Measurements from ENCODE around the gene RAB38. TPM values are rescaled to one million over a fixed set of nuclear protein-coding genes. Genes with fewer than 3 reads are reported as not detected.

The RAB38 gene
- total RNA-seq, 3 donors from 2014 or later, result 1.6 to 14.8 (median 5.2) TPM

DNA sequence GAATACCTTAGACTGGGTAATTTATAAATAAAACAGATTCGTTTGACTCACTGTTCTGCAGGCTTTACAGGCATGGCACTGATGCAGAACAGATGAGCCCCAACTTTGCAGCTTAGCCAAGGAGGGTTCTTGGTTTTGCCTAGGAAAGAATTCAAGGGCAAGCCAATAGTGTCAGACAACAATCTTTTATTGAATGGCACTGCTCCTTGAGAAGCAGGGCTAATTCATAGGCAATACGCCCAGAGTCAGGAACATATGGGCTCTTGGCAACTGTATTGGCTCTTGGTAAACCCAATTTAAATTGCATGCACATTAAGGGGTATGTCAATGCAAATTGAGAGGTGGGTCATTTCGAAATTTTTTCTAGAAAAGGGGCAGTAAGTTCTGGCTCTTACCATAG, 87.9 kb downstream of the RAB38 start:
- Histone ChIP-seq H3K27me3 (no peaks in the 10 kb centered on the region), H3K4me1 (no peaks in the 10 kb centered on the region), H3K4me3 (no peak overlapping the region), H3K36me3 (no peaks in the 10 kb centered on the region), H3K9me3 (no peaks in the 10 kb centered on the region), H3K27ac (no peak overlapping the region)
- DNase-seq (ENCODE audit: low spot score in 2 of 2), result no peak
- no peak for TF ChIP-seq POLR2A (IDR thresholded peaks at IDR 0.05)
- no peak for TF ChIP-seq POLR2AphosphoS5 (IDR thresholded peaks at IDR 0.05)
- TF ChIP-seq, protein P1, sequence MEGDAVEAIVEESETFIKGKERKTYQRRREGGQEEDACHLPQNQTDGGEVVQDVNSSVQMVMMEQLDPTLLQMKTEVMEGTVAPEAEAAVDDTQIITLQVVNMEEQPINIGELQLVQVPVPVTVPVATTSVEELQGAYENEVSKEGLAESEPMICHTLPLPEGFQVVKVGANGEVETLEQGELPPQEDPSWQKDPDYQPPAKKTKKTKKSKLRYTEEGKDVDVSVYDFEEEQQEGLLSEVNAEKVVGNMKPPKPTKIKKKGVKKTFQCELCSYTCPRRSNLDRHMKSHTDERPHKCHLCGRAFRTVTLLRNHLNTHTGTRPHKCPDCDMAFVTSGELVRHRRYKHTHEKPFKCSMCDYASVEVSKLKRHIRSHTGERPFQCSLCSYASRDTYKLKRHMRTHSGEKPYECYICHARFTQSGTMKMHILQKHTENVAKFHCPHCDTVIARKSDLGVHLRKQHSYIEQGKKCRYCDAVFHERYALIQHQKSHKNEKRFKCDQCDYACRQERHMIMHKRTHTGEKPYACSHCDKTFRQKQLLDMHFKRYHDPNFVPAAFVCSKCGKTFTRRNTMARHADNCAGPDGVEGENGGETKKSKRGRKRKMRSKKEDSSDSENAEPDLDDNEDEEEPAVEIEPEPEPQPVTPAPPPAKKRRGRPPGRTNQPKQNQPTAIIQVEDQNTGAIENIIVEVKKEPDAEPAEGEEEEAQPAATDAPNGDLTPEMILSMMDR (IDR thresholded peaks at IDR 0.05), result no peak
- intact Hi-C loops (cut with DNase I; ENCODE audit: low total_unique reads), result no loop called here

DNA sequence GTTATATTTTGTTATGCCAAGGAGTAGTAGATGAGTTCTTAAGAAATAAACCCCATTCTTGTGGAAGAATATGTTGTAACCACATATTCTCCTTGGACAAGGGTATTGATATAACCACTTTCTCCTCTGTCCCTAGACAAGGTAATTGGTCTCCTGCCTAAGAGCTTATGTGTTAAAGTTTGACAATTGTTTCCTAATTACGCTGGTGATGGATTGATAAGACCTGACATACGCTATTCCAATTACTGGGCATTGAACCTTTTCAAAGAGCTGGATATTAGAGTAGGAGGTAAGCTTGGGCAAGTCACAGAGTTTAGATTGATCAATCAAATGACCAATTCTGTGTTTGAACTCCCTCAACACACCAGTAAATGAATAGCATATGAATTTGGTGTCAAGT, 88.9 kb downstream of the RAB38 start:
- Histone ChIP-seq H3K27ac (no peak overlapping the region), H3K36me3 (no peaks in the 10 kb centered on the region), H3K4me1 (no peaks in the 10 kb centered on the region), H3K4me3 (no peak overlapping the region), H3K9me3 (no peaks in the 10 kb centered on the region), H3K27me3 (no peaks in the 10 kb centered on the region)
- no peak for TF ChIP-seq POLR2A (IDR thresholded peaks at IDR 0.05)
- TF ChIP-seq, protein P1 (IDR thresholded peaks at IDR 0.05), result no peak
- TF ChIP-seq POLR2AphosphoS5 (IDR thresholded peaks at IDR 0.05), result no peak
- no peak for DNase-seq (ENCODE audit: low spot score in 2 of 2)
- intact Hi-C loops (cut with DNase I; ENCODE audit: low total_unique reads), result no loop called here

DNA sequence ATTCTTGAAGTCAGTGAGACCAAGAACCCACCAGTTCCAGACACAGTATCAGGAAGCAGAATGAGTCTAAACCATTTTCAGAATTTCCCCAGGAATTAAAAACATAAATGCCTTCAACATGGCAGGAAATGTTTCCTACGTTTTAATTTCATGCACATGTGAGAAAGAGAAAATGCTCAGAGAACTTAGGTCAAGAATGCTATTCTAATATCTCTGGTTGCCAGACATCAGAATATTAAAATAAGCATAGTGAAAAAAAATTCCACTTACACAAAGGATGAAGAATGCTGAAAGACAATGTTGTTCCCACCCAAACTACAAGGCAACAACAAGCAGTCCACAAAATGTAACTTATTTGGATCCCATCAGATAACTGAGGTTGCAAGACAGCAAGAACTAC, 104.8 kb downstream of the RAB38 start:
- H3K27ac ChIP-seq, result no peak overlapping the region
- H3K4me1 ChIP-seq, result no peaks in the 10 kb centered on the region
- H3K36me3 ChIP-seq, result no peaks in the 10 kb centered on the region
- no peaks in the 10 kb centered on the region for H3K27me3 ChIP-seq
- intact Hi-C loops (cut with DNase I; ENCODE audit: low total_unique reads), result no loop called here
- peaks cover 0 to 10% of the 10 kb centered on the region in 2 donors for H3K9me3 ChIP-seq
- TF ChIP-seq POLR2AphosphoS5 (IDR thresholded peaks at IDR 0.05), result no peak
- TF ChIP-seq, protein P1 (IDR thresholded peaks at IDR 0.05), result no peak
- no peak for TF ChIP-seq POLR2A (IDR thresholded peaks at IDR 0.05)
- H3K4me3 ChIP-seq, result peak overlapping the region in 1 of 3 donors; percentile 4
- DNase-seq (ENCODE audit: low spot score in 2 of 2), result no peak

DNA sequence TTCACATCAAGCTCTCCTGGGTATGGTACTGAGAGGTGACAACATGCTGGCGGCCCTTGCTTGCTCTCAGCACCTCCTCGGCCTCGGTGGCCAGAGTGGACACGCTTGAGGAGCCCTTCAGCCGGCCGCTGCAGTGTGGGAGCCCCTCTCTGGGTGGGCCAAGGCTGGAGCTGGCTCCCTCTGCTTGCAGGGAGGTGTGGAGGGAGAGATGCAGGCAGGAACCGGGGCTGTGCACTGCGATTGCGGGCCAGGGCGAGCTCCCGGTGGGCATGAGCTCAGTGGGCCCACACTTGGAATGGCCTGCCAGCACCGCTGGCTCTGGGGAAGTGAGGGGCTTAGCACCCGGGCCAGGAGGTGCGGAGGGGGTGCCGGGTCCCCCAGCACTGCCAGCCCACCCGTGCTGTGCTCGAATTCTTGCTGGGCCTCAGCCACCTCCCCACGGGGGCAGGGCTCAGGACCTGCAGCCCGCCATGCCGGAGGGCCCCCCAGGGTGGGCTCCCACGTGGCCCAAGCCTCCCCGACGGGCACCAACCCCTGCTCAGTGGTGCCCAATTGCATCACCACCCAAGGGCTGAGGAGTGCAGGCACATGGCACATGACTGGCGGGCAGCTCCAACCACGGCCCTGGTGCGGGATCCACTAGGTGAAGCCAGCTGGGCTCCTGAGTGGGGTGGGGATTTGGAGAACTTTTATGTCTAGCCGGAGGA, 106.2 kb downstream of the RAB38 start:
- H3K36me3 ChIP-seq, result no peaks in the 10 kb centered on the region
- no peak overlapping the region for H3K27ac ChIP-seq
- DNase-seq (ENCODE audit: low spot score in 2 of 2), result no peak
- TF ChIP-seq POLR2AphosphoS5 (IDR thresholded peaks at IDR 0.05) (no peak), POLR2A (IDR thresholded peaks at IDR 0.05) (no peak)
- TF ChIP-seq, protein P1 (IDR thresholded peaks at IDR 0.05), result no peak
- H3K9me3 ChIP-seq, result peaks cover 0 to 10% of the 10 kb centered on the region in 2 donors
- no peaks in the 10 kb centered on the region for H3K27me3 ChIP-seq
- H3K4me1 ChIP-seq, result no peaks in the 10 kb centered on the region
- intact Hi-C loops (cut with DNase I; ENCODE audit: low total_unique reads), result no loop called here
- H3K4me3 ChIP-seq, result no peak overlapping the region

DNA sequence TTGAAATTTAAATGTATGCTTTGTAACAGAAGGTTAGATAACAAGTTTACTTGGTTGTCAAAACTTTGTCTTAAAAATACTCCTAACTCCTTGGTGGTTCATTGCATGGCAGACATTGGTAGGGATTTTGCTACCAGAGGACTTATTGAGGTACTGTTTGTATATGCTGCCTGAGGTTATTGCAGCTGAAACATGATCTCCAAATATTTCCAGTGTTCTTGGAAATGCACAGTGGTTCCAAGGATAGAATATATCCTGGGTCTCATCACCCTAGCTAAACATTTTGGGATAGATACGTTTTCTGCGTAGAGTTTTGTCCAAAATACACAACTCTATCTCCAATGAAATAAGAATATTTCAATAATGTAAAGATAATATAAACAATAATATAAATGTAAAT, 109.2 kb downstream of the RAB38 start:
- intact Hi-C loops (cut with DNase I; ENCODE audit: low total_unique reads), result no loop called here
- Histone ChIP-seq H3K9me3 (peaks cover 0 to 6% of the 10 kb centered on the region in 2 donors), H3K27me3 (no peaks in the 10 kb centered on the region), H3K4me1 (no peaks in the 10 kb centered on the region), H3K27ac (no peak overlapping the region), H3K4me3 (no peak overlapping the region), H3K36me3 (no peaks in the 10 kb centered on the region)
- DNase-seq (ENCODE audit: low spot score in 2 of 2), result no peak
- TF ChIP-seq POLR2A (IDR thresholded peaks at IDR 0.05) (no peak), POLR2AphosphoS5 (IDR thresholded peaks at IDR 0.05) (no peak)
- TF ChIP-seq, protein P1 (IDR thresholded peaks at IDR 0.05), result no peak

All from breast epithelium (tissue), 4 donors.